Retinal pigment epithelial cell (primary cell): ENCODE data around the gene KCNN3.

Source experiments
- DNase-seq: peaks from one replicate; pipeline ENCODE4 v3.0.0-alpha.2; 2010; ENCODE audit warnings: low read depth
- H3K4me3 ChIP-seq: 2 replicates; pipeline ENCODE4 v1.5.1; 2011; ENCODE audit warnings: mild to moderate bottlenecking, low read length, control low read depth, moderate library complexity
- CTCF ChIP-seq: conservative IDR thresholded peaks from 2 replicates; pipeline ENCODE4 v1.5.1; 2011; ENCODE audit warnings: low read depth, low read length, control low read depth, inconsistent platforms

The KCNN3 gene

GRCh38 chr1:154715385-154715784 lies 154.7 kb downstream of the KCNN3 start:
- TF ChIP-seq CTCF: no peak
- no peak overlapping the region for H3K4me3 ChIP-seq
- no peak for DNase-seq

GRCh38 chr1:154714638-154715037 lies 155.4 kb downstream of the KCNN3 start:
- no peak overlapping the region for H3K4me3 ChIP-seq
- DNase-seq: no peak
- no peak for TF ChIP-seq CTCF

GRCh38 chr1:154714052-154714623 lies 155.9 kb downstream of the KCNN3 start:
- no peak for TF ChIP-seq CTCF
- no peak for DNase-seq

GRCh38 chr1:154713005-154713404 lies 157.1 kb downstream of the KCNN3 start:
- H3K4me3 ChIP-seq: no peak overlapping the region
- DNase-seq: no peak
- no peak for TF ChIP-seq CTCF

More at GRCh38 chr1:154714052-154714623, 155.9 kb downstream of the KCNN3 start:
- H3K4me3 ChIP-seq: no peak overlapping the region

- no peak for DNase-seq
- no peak for TF ChIP-seq CTCF
- no peak overlapping the region for H3K4me3 ChIP-seq
Measured at GRCh38 chr1:154712166-154712810, 157.8 kb downstream of the KCNN3 start.

GRCh38 chr1:154711416-154711815 lies 158.7 kb downstream of the KCNN3 start:
- no peak for DNase-seq
- TF ChIP-seq CTCF: no peak
- H3K4me3 ChIP-seq: no peak overlapping the region

- no peak for TF ChIP-seq CTCF
- DNase-seq: no peak
- H3K4me3 ChIP-seq: no peak overlapping the region
Measured at GRCh38 chr1:154710106-154710505, 160.0 kb downstream of the KCNN3 start.
